GM18870 (cell line): ENCODE measurements around the gene TBK1.
"Not testable (repeated sequence)": the region's sequence is repeated elsewhere in the genome, so short reads cannot be mapped to it uniquely, and the experiment has no call there.

ENCODE experiments used
- ATAC-seq: cut with Tn5 transposase; IDR thresholded peaks from one replicate; pipeline ENCODE4 v1.9.1; 2021; ENCODE audit warnings: moderate library complexity; ENCODE audit not compliant: unreplicated experiment

The TBK1 gene

GRCh38 chr12:64538121-64538520 is 86.2 kb downstream of the TBK1 start:
- no peak for ATAC-seq

- ATAC-seq: not testable (repeated sequence)
These were observed 90.6 kb downstream of the TBK1 start for GRCh38 chr12:64542409-64543047.

- ATAC-seq: no peak
These were observed 92.6 kb downstream of the TBK1 start for GRCh38 chr12:64544371-64545080.

GRCh38 chr12:64545081-64545382 is 93.1 kb downstream of the TBK1 start:
- no peak for ATAC-seq

- no peak for ATAC-seq
These were observed 97.2 kb downstream of the TBK1 start for GRCh38 chr12:64549108-64549507.

GRCh38 chr12:64550755-64551154 is 98.8 kb downstream of the TBK1 start:
- ATAC-seq: no peak

GRCh38 chr12:64551676-64552075 is 99.8 kb downstream of the TBK1 start:
- no peak for ATAC-seq
